NCI-H2107 treated with DMSO at 0.1 percent for 48 hours (cell line): ENCODE results near the gene DISC1.
A peak's percentile ranks its signal among the peaks of the same experiment; 100 is the strongest.
"Not testable (repeated sequence)": the region's sequence is repeated elsewhere in the genome, so short reads cannot be mapped to it uniquely, and the experiment has no call there.

Experiments
- DNase-seq: peaks from one replicate; lab custom pipeline; 2025; ENCODE audit not compliant: unreplicated experiment; lab: John Stamatoyannopoulos, UW

Gene DISC1

GRCh38 chr1:231943084-231943483 is 316.5 kb downstream of the DISC1 start:
- DNase-seq: no peak

- not testable (repeated sequence) for DNase-seq
These were observed 321.5 kb downstream of the DISC1 start for GRCh38 chr1:231948102-231948501.

GRCh38 chr1:231949277-231950091 is 322.9 kb downstream of the DISC1 start:
- no peak for DNase-seq

GRCh38 chr1:231950331-231951128 is 323.9 kb downstream of the DISC1 start:
- no peak for DNase-seq

- DNase-seq: no peak
These were observed 324.8 kb downstream of the DISC1 start for GRCh38 chr1:231951374-231951773.

- no peak for DNase-seq
These were observed 325.6 kb downstream of the DISC1 start for GRCh38 chr1:231952154-231952553.

- DNase-seq: no peak
These were observed 327.1 kb downstream of the DISC1 start for GRCh38 chr1:231953660-231954059.

- DNase-seq: no peak
These were observed 328.2 kb downstream of the DISC1 start for GRCh38 chr1:231954751-231955150.

- no peak for DNase-seq
These were observed 330.8 kb downstream of the DISC1 start for GRCh38 chr1:231957359-231957758.

- DNase-seq: no peak
These were observed 331.9 kb downstream of the DISC1 start for GRCh38 chr1:231958448-231958847.

GRCh38 chr1:231959225-231959884 is 332.8 kb downstream of the DISC1 start:
- no peak for DNase-seq

GRCh38 chr1:231961801-231962200 is 335.2 kb downstream of the DISC1 start:
- not testable (repeated sequence) for DNase-seq

GRCh38 chr1:231962636-231963035 is 336.0 kb downstream of the DISC1 start:
- DNase-seq: no peak

GRCh38 chr1:231964241-231964640 is 337.7 kb downstream of the DISC1 start:
- no peak for DNase-seq

- no peak for DNase-seq
These were observed 338.4 kb downstream of the DISC1 start for GRCh38 chr1:231964961-231965360.

- DNase-seq: no peak
These were observed 339.0 kb downstream of the DISC1 start for GRCh38 chr1:231965615-231966014.

- DNase-seq: no peak
These were observed 340.4 kb downstream of the DISC1 start for GRCh38 chr1:231966983-231967382.

- peak; percentile 71 for DNase-seq
These were observed 342.5 kb downstream of the DISC1 start for GRCh38 chr1:231969076-231969475.

GRCh38 chr1:231969761-231970160 is 343.2 kb downstream of the DISC1 start:
- not testable (repeated sequence) for DNase-seq

GRCh38 chr1:231970684-231971083 is 344.1 kb downstream of the DISC1 start:
- no peak for DNase-seq

GRCh38 chr1:231971397-231972110 is 345.0 kb downstream of the DISC1 start:
- DNase-seq: no peak
